ENCODE results near the gene TSHZ2.

DNA sequence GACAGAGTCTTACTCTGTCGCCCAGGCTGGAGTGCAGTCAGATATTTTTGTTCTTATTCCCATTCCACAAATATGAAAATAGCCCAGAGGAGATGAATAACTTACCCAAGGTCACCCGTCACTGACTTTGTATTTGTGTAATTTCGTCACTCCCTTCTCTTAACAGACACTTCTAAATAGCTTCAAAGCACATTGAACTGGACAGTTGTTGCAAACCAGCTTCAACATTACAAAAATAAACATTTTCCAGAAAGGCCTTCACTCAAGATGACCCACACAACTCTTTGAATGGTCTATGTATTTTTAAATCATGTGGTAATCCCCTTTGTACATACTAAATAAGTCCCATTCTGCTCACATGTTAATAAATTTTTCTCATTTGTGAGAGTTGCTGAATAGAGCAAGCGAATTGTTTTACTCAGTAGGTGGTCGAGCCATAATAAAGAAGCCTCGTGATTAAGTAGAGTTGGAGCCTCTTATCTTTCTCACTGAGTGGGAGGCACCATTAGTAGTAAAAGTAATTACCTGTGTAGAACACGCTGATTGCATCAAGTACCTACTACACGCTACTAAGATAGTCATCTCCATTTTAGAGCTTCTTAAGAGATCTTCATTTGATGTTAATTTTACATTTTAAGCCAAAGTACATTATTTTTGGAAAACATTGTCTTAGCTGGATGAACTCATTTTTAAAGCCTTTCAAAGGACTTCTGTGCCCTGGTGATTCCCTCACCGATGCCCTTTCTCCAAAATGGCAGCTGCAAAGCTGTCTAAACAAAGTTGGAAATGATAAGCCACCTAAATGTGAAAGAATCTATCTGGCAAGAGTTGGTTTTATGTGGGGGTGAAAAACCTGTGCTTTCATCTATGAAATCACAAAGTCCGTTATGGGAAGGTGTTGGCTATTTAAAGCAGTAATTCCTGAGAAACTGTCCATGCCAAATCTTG lies 110.0 kb downstream of the TSHZ2 start:
- TF ChIP-seq, protein P1, sequence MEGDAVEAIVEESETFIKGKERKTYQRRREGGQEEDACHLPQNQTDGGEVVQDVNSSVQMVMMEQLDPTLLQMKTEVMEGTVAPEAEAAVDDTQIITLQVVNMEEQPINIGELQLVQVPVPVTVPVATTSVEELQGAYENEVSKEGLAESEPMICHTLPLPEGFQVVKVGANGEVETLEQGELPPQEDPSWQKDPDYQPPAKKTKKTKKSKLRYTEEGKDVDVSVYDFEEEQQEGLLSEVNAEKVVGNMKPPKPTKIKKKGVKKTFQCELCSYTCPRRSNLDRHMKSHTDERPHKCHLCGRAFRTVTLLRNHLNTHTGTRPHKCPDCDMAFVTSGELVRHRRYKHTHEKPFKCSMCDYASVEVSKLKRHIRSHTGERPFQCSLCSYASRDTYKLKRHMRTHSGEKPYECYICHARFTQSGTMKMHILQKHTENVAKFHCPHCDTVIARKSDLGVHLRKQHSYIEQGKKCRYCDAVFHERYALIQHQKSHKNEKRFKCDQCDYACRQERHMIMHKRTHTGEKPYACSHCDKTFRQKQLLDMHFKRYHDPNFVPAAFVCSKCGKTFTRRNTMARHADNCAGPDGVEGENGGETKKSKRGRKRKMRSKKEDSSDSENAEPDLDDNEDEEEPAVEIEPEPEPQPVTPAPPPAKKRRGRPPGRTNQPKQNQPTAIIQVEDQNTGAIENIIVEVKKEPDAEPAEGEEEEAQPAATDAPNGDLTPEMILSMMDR (IDR thresholded peaks at IDR 0.05 in 4 of 5, conservative IDR thresholded peaks at IDR 0.05 in 1 of 5): no peak
- no peak for TF ChIP-seq POLR2A (IDR thresholded peaks at IDR 0.05)
